GM12891 (cell line): ENCODE measurements around the gene ZNF267.
"Not testable (repeated sequence)": the region's sequence is repeated elsewhere in the genome, so short reads cannot be mapped to it uniquely, and the experiment has no call there.

Source experiments
- PAX5 ChIP-seq: IDR thresholded peaks from 2 replicates; pipeline ENCODE4 v1.6.1; 2011; ENCODE audit warnings: low read length, moderate library complexity, mild to moderate bottlenecking; ENCODE audit not compliant: insufficient read depth, severe bottlenecking
- POLR2A ChIP-seq: IDR thresholded peaks from 2 replicates; pipeline ENCODE4 v1.6.1; 2011; ENCODE audit warnings: low read depth, low read length, control low read depth
- POLR2AphosphoS5 ChIP-seq: IDR thresholded peaks from 2 replicates; pipeline ENCODE4 v1.6.1; 2011; ENCODE audit warnings: low read depth, low read length, control low read depth
- POU2F2 ChIP-seq: IDR thresholded peaks from 2 replicates; pipeline ENCODE4 v1.6.1; 2011; ENCODE audit warnings: low read depth, mild to moderate bottlenecking, control low read depth, low read length, moderate library complexity
- TAF1 ChIP-seq: IDR thresholded peaks from 2 replicates; pipeline ENCODE4 v1.6.1; 2011; ENCODE audit warnings: low read depth, low read length, control low read depth

DNA sequence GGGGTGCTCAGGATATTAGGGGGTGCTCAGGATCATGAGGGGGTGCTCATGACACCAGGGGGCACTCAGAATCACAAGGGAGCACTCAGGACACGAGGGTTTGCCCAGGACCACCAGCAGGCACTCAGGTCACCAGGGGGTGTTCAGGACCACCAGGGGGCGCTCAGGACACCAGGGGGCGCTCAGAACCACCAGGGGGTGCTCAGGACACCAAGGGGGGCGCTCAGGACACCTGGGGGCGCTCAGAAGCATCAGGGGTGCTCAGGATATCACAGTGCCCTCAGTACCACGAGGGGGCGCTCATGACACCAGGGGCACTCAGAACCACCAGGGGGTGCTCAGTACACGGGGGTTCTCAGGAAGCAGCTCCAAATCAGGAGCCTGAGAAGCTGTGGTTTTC is 82.6 kb downstream of the ZNF267 start:
- TF ChIP-seq POLR2A, TAF1, POLR2AphosphoS5, POU2F2, PAX5: not testable (repeated sequence)
